OCI-M2 (cell line): ENCODE results near the gene EXOC7.
"Not testable (repeated sequence)": the region's sequence is repeated elsewhere in the genome, so short reads cannot be mapped to it uniquely, and the experiment has no call there.

ENCODE experiments used
- DNase-seq: peaks from one replicate; lab custom pipeline; 2025; ENCODE audit not compliant: unreplicated experiment; lab: John Stamatoyannopoulos, UW

EXOC7 gene

DNA sequence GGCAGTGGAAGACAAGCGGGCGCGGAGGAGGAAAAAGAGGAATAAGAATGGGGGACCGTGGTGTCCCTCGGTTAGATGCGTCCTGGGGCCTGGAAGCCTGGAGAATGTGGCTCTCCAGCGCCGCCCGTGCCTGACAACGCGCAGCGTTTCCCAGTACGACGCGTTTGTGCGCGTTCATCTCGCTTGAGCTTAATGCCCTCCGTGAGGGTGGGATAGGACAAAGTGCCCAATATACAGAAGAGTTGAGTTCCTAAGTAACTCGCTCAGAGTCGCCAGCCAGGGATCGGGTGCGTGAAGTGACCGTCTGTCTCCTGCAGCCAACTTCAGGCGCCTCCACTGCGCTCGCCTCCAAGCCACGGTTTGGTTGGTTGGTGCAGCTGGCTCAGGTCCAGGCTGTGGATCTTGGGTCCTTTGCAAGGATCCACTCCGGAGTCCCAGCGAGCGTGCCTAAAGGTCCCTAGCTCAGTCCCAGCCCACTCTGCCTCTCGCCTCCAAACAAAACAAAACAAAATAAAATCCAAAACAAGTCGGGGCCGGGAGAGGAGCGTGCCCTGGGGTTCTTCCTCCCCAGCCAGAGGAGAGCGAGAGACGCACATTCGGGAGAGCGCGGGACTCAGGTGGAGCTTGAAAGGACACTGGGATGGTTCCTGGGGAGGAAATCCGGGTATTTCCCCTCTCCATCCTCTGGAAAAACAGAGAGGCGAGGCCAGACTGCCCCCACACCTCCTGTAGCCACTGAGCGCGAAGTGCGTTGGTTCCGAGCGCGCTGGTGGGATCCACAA, 28.0 kb downstream of the EXOC7 start:
- DNase-seq: no peak

DNA sequence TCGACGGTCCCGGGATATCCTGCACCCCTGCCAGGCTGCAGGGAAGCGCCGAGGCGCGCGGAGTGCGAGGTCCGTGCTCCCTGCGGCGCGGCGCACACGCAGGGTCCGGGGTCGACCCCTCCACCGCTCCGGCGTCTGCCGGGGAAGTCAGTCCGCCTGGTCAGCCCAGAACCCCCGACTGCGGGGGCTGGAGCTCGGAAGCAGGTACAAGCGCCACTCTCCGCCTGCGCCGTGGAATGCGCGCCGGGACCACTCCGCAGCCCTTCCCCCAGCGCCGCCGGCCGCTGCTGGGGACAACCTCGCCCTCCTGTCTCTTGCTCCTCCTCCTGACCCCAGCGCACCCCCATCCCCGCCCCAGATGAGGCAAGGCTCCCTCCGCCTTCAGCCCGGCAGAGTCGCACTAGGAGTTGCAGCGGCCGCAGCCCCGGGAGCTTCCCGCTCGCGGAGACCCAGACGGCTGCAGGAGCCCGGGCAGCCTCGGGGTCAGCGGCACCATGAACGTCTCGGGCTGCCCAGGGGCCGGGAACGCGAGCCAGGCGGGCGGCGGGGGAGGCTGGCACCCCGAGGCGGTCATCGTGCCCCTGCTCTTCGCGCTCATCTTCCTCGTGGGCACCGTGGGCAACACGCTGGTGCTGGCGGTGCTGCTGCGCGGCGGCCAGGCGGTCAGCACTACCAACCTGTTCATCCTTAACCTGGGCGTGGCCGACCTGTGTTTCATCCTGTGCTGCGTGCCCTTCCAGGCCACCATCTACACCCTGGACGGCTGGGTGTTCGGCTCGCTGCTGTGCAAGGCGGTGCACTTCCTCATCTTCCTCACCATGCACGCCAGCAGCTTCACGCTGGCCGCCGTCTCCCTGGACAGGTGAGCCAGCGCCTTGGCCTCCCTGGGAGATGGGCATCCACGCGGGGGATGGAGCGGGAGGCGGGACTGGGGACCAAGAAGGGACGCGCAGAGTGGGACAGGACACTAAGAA, 28.9 kb downstream of the EXOC7 start, which contains the start of gene GALR2:
GALR2 (plus strand) TSS at position 392 of the 974 bp plus-strand sequence; CDS start at position 495, 103 bp downstream.
- no peak for DNase-seq

DNA sequence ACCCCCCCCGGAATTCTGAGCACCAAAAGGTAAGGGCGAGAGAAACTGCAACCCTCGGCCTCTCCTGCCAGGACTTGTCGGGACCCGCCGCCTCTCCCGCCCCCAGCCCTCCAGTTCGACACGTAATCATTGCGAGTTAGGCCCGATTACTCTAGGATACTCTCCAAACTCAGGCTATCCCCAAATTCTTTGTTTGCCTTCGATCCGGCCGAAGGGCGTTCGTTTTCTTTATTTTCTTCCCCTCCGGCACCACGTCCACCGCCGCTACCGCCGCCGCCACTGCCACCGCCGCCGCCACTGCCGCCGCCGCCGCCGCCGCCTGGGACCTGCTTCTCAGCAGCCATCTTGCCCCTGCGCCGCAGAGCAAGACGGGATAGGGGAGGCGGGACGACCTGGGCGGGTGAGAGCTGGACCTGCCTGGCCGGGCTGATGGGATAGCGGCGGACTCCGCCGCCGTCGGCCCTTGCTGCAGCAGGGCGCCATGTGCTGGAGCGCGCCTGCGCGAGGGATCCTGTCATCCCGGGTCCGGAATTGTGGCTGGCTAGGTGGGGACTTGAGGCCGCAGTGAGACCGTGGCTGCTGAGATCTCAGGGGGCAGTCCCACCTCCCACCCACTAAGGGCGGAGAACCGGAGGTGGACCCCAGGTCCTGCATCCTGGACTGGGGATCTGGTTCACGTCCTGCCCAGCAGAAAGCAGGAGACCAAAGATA, 31.3 kb downstream of the EXOC7 start, which contains the start of gene SRP68:
SRP68 (minus strand) TSS at position 370 of the 711 bp plus-strand sequence; CDS start at position 344, 26 bp downstream.
- no peak for DNase-seq

GRCh38 chr17:76071531-76072147, 31.9 kb downstream of the EXOC7 start:
- no peak for DNase-seq

GRCh38 chr17:76065775-76066174, 37.8 kb downstream of the EXOC7 start:
- DNase-seq: no peak

- DNase-seq: no peak
These were observed 39.6 kb downstream of the EXOC7 start for GRCh38 chr17:76063875-76064546.

DNA sequence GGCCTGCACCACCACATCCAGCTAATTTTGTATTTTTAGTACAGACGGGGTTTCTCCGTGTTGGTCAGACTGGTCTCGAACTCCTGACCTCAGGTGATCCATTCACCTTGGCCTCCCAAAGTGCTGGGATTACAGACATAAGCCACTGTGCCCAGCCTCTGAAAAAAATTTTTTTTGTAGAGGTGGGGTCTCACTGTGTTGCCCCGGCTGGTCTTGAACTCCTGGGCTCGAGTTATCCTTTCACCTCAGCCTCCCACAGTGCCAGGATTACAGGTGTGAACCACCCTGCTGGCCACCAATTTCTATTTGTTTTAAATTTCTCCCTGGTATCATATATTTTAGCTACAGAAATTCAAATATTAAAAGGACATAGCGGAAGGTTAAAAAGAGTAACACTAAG, 45.3 kb downstream of the EXOC7 start:
- not testable (repeated sequence) for DNase-seq

DNA sequence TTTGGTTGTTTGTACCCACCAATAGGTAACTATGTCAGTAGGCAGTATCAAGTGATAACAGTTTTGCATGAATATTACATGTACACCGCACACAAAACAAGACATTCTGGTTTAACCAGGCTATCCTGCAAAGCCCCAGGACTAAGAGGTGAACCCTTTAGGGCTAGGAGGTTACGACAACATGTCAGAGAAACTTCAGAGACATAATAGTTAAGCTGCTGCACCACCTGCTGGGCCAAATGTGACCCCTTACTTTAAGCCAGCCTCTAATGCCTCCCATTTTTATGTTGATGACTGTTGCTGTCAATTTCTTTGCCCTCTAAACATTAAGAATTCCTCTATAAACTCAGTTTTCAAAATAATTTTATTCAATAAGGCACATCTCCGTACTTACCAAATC, 46.7 kb downstream of the EXOC7 start:
- no peak for DNase-seq

GRCh38 chr17:76054112-76054476, 49.5 kb downstream of the EXOC7 start:
- no peak for DNase-seq

DNA sequence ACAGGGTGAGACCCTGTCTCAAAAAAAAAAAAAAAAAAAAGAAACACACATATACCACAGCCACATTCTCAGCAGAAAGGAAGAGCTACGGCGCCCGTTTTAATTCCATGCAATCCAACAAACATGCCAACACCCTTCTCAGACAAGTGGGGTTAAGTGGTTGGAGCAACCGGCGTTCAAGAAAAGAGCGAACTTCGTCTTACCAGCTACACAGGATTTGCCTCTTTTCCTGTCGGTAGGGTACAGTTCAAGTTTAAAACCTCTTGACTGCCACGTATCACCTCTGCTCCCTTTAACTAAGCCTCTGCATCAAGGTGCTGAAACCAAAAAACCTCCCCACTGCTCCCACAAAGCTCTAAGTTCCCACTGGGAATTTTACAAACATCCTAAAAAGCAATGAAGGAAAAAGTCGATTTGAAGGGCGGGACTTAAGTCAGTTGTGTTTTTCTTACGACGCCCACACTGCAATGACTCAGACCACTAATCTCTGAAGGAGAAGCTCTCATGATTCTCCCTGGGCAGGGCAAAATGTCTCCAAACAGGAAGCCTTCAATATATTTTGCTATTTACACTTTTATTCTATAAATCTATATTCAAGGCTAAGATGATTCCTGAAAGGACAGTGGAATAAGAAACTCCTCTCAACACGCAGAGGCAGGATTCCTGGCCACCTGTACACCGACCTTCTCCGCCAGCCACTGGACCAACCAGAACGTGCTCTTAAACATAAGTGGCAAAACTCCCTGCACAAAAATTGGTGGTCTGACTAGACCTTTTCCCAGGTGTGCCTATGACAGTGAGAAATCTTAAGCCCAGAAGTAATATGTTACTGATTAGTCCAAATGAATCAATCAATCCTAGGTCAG, 50.1 kb downstream of the EXOC7 start:
- no peak for DNase-seq

DNA sequence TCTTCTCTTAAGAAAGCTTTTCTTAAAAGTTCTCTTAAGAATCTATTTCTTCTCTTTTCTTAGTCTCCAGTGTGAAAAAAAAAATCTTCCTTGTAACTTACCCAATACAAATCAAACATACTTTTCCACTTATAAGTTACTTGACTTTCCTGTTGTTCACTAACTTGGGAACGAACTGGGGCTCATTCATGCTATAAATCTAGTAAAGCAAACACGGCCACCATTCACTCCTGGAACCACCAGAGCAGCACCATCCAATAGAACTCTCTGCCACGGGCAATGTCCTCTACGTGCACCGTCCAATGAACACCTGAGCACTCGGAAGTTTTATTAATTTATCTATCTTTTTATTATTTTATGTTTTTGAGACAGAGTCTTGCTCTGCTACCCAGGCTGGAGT, 52.0 kb downstream of the EXOC7 start:
- no peak for DNase-seq

DNA sequence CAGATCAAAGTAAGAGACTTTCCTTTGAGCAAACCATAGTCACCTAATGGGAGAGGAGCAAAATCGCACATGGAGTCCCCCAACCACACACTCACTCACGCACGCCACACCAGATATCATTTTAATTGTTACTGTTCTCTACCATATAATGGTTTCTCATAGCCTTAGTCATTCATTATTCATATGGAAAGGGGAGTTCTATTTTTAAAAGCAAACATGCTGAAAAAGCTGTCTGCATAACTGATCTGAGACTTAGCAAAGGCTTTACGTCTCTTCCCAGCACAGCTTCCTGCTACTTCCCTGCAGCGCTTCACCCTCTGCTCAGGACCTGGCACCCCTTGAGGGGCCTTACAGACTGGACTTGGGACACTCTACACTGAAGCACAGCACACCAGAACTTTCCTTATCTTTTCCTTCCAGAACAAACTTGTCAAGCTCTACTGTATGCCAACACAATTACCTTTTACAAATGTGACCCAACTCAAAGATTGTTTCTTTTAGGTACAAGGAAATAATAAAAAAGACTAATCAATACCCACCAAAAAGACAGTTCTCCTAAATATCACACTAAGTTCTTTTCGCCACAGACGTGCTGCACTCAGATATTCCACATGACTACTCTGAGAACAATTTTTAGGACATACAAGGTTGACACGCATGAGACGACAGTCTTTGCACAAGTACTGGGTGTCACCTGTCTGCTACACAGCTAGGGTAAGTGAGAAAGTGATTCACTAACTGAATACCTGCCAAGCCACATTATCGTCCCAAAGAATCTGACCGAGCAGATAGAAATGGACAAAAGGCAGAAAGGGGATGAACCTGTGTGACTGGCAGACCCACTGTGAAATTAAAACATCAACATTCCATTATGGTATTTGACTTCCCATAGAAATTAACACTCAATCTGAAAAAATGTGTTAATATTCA, 52.8 kb downstream of the EXOC7 start:
- DNase-seq: no peak

DNA sequence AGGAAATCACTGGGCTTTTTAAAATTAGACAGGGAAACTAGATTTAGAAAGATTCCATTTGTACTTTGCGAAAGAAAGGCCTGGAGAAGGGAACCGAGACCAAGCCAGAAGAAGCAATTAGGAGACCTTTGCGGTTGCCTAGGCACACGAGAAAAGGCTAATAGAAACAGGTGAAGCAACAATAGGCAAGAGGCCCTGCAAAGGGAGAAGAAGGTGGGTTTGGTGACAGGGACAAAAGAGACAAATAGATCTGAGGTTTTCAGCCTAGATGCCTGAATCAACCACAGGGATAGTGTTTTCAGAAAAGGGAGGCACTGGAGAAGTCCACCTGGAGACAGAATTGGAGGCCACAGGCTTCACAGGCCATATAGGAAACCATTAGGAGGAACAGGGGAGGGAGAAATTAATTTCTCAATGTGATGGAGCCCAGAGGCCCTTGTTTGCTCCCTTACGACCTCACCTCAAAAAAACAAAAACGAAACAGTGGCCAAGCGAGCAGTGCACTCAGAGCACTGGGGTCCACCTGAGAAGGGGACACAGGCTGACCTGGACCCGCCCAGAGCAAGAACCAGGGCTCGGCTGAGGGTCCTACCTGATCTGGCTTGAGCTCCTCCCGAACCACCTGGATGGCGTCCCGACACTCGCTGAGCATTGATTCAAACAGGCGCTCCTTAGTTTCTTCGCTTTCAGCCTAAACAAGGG, 53.6 kb downstream of the EXOC7 start:
- DNase-seq: no peak

DNA sequence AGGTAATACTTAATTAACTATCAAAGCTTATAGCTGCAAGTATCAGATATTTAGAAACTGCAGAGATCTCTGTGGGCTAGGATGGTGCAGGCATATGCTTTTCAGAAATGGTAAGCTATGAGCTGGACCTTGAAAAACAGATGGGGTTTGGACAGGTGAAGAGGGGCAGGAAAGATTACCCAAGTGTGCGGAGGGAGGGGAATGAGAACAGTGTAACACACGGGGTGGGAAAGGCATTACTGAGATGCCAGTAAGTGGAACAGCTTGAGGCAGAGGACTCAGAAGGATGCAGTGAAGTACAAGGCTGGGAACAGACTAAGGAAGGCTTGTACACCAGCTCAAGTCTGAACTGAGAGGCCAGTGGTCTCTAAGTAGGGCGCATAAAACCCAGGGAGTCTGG, 54.3 kb downstream of the EXOC7 start:
- DNase-seq: no peak

DNA sequence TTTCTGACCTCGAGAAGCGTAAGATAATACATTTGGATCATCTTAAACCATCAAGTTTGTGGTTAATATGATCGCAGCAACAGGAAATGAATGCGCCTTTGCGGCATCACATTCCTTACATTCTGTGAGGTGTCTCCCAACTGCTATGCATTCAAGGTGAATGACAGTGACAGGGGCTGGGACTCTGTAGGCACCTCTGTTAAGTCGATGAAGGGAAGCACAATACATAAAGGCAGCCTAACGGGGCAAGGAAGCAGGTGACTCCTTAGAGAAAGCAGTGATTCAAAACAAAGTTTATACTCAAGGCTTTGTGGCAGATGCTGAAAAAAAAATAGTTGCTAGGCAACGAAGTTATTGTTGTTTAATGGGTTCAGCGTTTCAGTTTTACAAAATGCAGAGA, 54.9 kb downstream of the EXOC7 start:
- DNase-seq: no peak

DNA sequence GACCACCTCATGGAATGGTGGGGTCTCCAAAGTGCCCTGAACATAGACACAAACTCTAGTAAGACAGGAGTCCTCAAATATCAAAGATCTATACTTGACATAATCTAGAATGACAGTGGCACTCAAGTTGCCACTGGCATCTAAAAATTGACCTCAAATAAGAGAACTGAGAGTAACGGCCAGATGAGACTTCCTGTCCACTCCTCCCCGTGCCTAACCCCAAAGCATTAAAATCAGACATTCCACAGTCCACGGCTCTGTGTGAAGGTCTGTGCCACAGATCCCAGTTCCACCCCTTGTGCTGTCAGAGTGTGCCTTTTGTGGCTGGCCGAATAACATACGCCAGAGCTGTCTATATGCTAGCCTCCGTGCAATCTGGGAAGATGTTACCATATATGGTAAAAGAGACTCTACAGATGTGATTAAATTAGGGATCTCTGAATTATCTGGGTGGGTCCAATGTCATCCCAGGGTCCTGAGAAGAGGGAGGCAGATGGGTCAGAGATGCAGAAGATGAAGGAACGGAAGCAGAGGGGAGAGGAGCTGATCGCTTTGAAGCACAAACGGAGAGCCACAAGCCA, 55.5 kb downstream of the EXOC7 start:
- no peak for DNase-seq

- no peak for DNase-seq
These were observed 57.5 kb downstream of the EXOC7 start for GRCh38 chr17:76046064-76046463.
